Activated CD8-positive, alpha-beta T cell treated with anti-CD3 and anti-CD28 coated beads for 36 hours (primary cell): ENCODE data around the gene ITPR3. TPM values are rescaled to one million over a fixed set of nuclear protein-coding genes. Genes with fewer than 3 reads are reported as not detected.

Experiments used
- ATAC-seq: fragments of 200-7000 bp; cut with Tn5 transposase; one replicate; pipeline ENCODE4 v1.10.0; 2021; ENCODE audit warnings: mild to moderate bottlenecking, moderate library complexity
- CTCF ChIA-PET: fragments of 350-600 bp; sonication (Branson Sonifier 250); formaldehyde crosslinking; loops from one replicate; lab custom pipeline; 2021; ENCODE audit warnings: antibody characterized with exemption; lab: Charles Lee
- POLR2A ChIA-PET: fragments of 350-600 bp; sonication (Branson Sonifier 250); formaldehyde crosslinking; loops from one replicate; lab custom pipeline; 2021; ENCODE audit warnings: antibody characterized with exemption; lab: Charles Lee
- DNase-seq: peaks from one replicate; pipeline ENCODE4 v3.0.0-alpha.2; 2020
- H3K27ac Mint-ChIP-seq: one replicate; pipeline ENCODE4 v1.8.0; 2021; ENCODE audit warnings: mild to moderate bottlenecking, mixed read lengths
- H3K27me3 Mint-ChIP-seq: one replicate; pipeline ENCODE4 v1.8.0; 2021; ENCODE audit warnings: mixed read lengths
- H3K36me3 Mint-ChIP-seq: one replicate; pipeline ENCODE4 v1.8.0; 2021; ENCODE audit warnings: low read depth, mixed read lengths
- H3K4me1 Mint-ChIP-seq: one replicate; pipeline ENCODE4 v1.8.0; 2021; ENCODE audit warnings: low read depth, mixed read lengths
- H3K4me3 Mint-ChIP-seq: one replicate; pipeline ENCODE4 v1.8.0; 2021; ENCODE audit warnings: mild to moderate bottlenecking, moderate library complexity, mixed read lengths
- H3K9me3 Mint-ChIP-seq: one replicate; pipeline ENCODE4 v1.8.0; 2021; ENCODE audit warnings: mixed read lengths
- intact Hi-C: fragments of 100-400 bp; cut with micrococcal nuclease; formaldehyde crosslinking; loops from one replicate; pipeline ENCODE4 v1.10.0; 2022
- total RNA-seq, 2 experiments: library from RNA; stranded (reverse); gene quantifications; one replicate each; pipeline ENCODE4 v1.2.3, GENCODE V29; 2021
- TF ChIP-seq, protein P1 (sequence below): fragments of 200-600 bp; IDR thresholded peaks from one replicate; pipeline ENCODE4 v1.8.0; 2022; ENCODE audit warnings: antibody characterized with exemption, mild to moderate bottlenecking

Gene ITPR3
- total RNA-seq, 2 experiments from 2014 or later, result 36.6 to 38.0 TPM

DNA sequence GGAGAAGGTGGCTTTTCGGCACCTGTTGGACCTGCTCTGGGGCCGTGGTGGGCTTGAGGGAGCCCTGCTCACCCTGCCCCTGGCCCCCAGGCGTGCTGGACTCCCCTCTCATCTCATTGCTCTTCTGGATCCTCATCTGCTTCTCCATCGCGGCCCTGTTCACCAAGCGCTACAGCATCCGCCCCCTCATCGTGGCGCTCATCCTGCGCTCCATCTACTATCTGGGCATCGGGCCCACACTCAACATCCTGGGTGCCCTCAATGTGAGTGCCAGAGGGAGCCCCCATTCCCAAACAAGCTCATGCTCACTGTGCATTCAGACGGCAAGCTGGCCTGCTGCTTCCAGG, 68.0 kb downstream of the ITPR3 start:
- ChIA-PET POLR2A (no interaction called here), CTCF (no interaction called here)
- TF ChIP-seq, protein P1, sequence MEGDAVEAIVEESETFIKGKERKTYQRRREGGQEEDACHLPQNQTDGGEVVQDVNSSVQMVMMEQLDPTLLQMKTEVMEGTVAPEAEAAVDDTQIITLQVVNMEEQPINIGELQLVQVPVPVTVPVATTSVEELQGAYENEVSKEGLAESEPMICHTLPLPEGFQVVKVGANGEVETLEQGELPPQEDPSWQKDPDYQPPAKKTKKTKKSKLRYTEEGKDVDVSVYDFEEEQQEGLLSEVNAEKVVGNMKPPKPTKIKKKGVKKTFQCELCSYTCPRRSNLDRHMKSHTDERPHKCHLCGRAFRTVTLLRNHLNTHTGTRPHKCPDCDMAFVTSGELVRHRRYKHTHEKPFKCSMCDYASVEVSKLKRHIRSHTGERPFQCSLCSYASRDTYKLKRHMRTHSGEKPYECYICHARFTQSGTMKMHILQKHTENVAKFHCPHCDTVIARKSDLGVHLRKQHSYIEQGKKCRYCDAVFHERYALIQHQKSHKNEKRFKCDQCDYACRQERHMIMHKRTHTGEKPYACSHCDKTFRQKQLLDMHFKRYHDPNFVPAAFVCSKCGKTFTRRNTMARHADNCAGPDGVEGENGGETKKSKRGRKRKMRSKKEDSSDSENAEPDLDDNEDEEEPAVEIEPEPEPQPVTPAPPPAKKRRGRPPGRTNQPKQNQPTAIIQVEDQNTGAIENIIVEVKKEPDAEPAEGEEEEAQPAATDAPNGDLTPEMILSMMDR, result no peak
- Mint-ChIP-seq H3K27me3 (no peaks in the 10 kb centered on the region), H3K36me3 (peaks cover 57% of the 10 kb centered on the region), H3K4me1 (peaks cover 31% of the 10 kb centered on the region), H3K9me3 (no peaks in the 10 kb centered on the region), H3K4me3 (no peak overlapping the region), H3K27ac (no peak overlapping the region)
- no peak for DNase-seq
- intact Hi-C loops, result no loop called here
- ATAC-seq, result no peak

DNA sequence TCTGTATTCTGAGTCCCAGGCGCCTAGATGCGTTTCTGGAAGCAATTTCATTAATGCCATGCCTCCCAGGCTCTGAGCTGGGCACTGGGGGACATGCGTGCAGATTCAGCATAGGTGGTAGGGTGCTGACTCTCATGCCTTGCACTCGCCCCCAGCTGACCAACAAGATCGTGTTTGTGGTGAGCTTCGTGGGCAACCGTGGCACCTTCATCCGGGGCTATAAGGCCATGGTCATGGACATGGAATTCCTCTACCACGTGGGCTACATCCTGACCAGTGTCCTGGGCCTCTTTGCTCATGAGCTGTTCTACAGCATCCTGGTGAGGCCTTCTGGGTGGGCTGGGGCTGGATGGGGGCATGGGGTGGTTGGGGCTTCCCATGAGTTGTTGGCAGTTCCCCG, 68.8 kb downstream of the ITPR3 start:
- Mint-ChIP-seq H3K9me3 (no peaks in the 10 kb centered on the region), H3K27me3 (no peaks in the 10 kb centered on the region), H3K4me3 (no peak overlapping the region), H3K36me3 (peaks cover 59% of the 10 kb centered on the region), H3K4me1 (peaks cover 38% of the 10 kb centered on the region), H3K27ac (no peak overlapping the region)
- DNase-seq (no peak), ATAC-seq (no peak)
- ChIA-PET POLR2A (interaction anchor here (0.6 kb wide), 1 partner anchor 94 kb away, joined by 4 read pairs; no protein-coding TSS in a partner anchor), CTCF (no interaction called here)
- intact Hi-C loops, result no loop called here
- TF ChIP-seq, protein P1, result no peak

DNA sequence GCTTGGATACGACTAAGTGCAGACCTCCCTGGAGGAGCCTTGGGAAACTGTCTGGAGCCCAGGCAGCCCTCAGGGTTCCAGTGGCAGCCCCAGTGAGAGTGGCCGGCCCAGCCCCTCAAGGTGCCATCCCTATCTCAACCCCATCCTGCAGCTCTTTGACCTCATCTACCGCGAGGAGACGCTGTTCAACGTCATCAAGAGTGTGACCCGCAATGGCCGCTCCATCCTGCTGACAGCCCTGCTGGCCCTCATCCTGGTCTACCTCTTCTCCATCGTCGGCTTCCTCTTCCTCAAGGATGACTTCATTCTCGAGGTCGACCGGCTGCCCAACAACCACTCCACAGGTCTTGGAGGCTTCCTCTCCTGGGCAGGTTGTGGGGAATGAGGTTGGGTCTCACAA, 69.6 kb downstream of the ITPR3 start:
- DNase-seq, result no peak
- ATAC-seq, result no peak
- Mint-ChIP-seq H3K4me1 (peaks cover 47% of the 10 kb centered on the region), H3K36me3 (peaks cover 64% of the 10 kb centered on the region), H3K27ac (no peak overlapping the region), H3K9me3 (no peaks in the 10 kb centered on the region), H3K4me3 (no peak overlapping the region), H3K27me3 (no peaks in the 10 kb centered on the region)
- intact Hi-C loops, result no loop called here
- POLR2A ChIA-PET, result no interaction called here
- TF ChIP-seq, protein P1, result no peak
- CTCF ChIA-PET, result interaction anchor here (0.6 to 1.3 kb wide), 2 partner anchors 9 to 20 kb away, joined by 3 to 5 read pairs; partner anchors contain the start of gene UQCC2

DNA sequence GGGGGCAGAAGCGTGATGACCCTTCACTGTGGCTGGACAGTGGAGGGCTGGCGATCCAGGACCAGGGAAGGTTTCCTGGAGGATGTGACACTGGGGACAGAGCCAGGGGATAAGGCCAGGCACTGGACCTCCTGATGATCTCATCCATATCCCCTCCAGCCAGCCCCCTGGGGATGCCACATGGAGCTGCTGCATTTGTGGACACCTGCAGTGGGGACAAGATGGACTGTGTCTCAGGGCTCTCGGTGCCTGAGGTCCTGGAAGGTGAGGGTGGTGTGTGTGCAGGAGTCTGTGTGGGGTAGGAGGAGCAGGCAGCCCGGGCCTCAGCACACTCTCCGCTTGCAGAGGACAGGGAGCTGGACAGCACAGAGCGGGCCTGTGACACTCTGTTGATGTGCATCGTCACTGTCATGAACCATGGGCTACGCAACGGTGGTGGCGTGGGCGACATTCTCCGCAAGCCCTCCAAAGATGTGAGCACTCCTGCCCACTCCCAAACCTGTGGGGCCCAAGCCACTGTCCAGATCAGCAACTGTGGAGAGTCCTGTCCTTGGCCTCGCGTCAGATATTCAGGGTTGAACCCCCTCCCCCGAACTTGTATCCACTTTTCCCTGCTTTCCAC, 70.4 kb downstream of the ITPR3 start:
- Mint-ChIP-seq H3K27me3 (no peaks in the 10 kb centered on the region), H3K9me3 (no peaks in the 10 kb centered on the region), H3K36me3 (peaks cover 65% of the 10 kb centered on the region), H3K4me3 (no peak overlapping the region), H3K27ac (peak overlapping the region; percentile 52), H3K4me1 (peaks cover 55% of the 10 kb centered on the region)
- DNase-seq (no peak), ATAC-seq (no peak)
- intact Hi-C loops, result no loop called here
- POLR2A ChIA-PET, result interaction anchor here (4.8 kb wide), 1 partner anchor 8 kb away, joined by 21 read pairs; no protein-coding TSS in a partner anchor
- CTCF ChIA-PET, result interaction anchor here (0.7 to 1.3 kb wide), 2 partner anchors 11 to 20 kb away, joined by 3 to 5 read pairs; partner anchors contain the start of gene UQCC2
- TF ChIP-seq, protein P1, result no peak

DNA sequence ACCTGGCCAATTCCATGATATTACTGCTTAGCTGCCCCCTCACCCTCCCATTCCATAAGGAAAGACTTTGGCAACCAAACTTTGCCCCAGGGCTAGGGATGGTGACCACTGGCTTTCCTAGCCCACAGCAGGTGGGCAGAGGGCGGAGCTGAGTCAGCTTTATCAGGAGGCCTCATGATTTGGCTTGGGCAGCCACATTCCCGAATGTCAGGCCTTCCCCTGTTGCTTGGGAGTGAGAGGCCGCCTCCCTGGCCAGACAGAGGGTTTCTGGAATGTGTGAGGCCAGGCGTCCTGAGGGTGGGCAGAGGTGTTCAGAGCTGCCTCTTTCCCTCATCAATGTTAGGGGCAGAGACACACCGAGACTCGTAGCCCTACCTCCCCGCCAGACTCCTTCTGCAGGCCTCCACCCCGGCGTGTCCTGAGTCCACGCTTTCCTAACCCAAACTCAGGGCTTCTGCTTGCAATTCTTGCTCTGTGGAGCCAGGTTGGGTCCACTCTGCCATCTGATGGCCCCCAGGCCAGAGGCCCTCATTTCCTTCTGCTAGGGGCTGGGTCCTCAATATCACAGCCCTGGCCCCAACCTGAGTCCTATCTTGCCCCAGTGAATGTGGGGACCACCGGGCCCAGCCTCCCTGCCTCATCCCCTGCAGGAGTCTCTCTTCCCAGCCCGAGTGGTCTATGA, 71.1 kb downstream of the ITPR3 start:
- Mint-ChIP-seq H3K9me3 (no peaks in the 10 kb centered on the region), H3K27ac (peak overlapping the region; percentile 79), H3K36me3 (peaks cover 66% of the 10 kb centered on the region), H3K4me3 (no peak overlapping the region), H3K27me3 (no peaks in the 10 kb centered on the region), H3K4me1 (peaks cover 62% of the 10 kb centered on the region)
- intact Hi-C loops, result no loop called here
- ATAC-seq (no peak), DNase-seq (no peak)
- ChIA-PET POLR2A (interaction anchor here (1.3 to 5.1 kb wide), 3 partner anchors 9 to 70 kb away, joined by 3 to 33 read pairs (median 21); partner anchors contain the start of gene UQCC2), CTCF (interaction anchor here (0.7 to 3.3 kb wide), 2 partner anchors 10 to 19 kb away, joined by 3 to 12 read pairs; partner anchors contain the start of gene UQCC2)
- TF ChIP-seq, protein P1, result no peak
